GM21825 (cell line): ENCODE results near the gene ZFHX2.
"Not testable (repeated sequence)": the region's sequence is repeated elsewhere in the genome, so short reads cannot be mapped to it uniquely, and the experiment has no call there.

Experiments used
- ATAC-seq: cut with Tn5 transposase; IDR thresholded peaks from one replicate; pipeline ENCODE4 v1.9.1; 2021; ENCODE audit warnings: mild to moderate bottlenecking, moderate library complexity; ENCODE audit not compliant: unreplicated experiment

Gene ZFHX2

GRCh38 chr14:23551266-23552028 lies at the start of gene ZFHX2:
TSS of gene ZFHX2 (minus strand) at chr14:23551765. CDS start at chr14:23535325, 16,440 bp downstream.
- peak; percentile 58 for ATAC-seq

GRCh38 chr14:23600806-23601205 lies 49.2 kb upstream of the ZFHX2 start:
- ATAC-seq = no peak

GRCh38 chr14:23600322-23600707 lies 48.8 kb upstream of the ZFHX2 start:
- no peak for ATAC-seq

- ATAC-seq = not testable (repeated sequence)
Observed at GRCh38 chr14:23594191-23594590, 42.6 kb upstream of the ZFHX2 start.

GRCh38 chr14:23590198-23590597 lies 38.6 kb upstream of the ZFHX2 start:
- no peak for ATAC-seq

GRCh38 chr14:23589606-23590005 lies 38.0 kb upstream of the ZFHX2 start:
- ATAC-seq = no peak

GRCh38 chr14:23588884-23589598 lies 37.5 kb upstream of the ZFHX2 start:
- ATAC-seq = peak; percentile 98

GRCh38 chr14:23584527-23585203 lies 33.1 kb upstream of the ZFHX2 start:
- not testable (repeated sequence) for ATAC-seq

- ATAC-seq = not testable (repeated sequence)
Observed at GRCh38 chr14:23583761-23584526, 32.4 kb upstream of the ZFHX2 start.

- ATAC-seq = no peak
Observed at GRCh38 chr14:23582906-23583760, 31.6 kb upstream of the ZFHX2 start.

- ATAC-seq = no peak
Observed at GRCh38 chr14:23580948-23581281, 29.4 kb upstream of the ZFHX2 start.

GRCh38 chr14:23580152-23580926 lies 28.8 kb upstream of the ZFHX2 start:
- ATAC-seq = no peak

- no peak for ATAC-seq
Observed at GRCh38 chr14:23579739-23580138, 28.2 kb upstream of the ZFHX2 start.

- no peak for ATAC-seq
Observed at GRCh38 chr14:23579311-23579630, 27.7 kb upstream of the ZFHX2 start.

- ATAC-seq = no peak
Observed at GRCh38 chr14:23578560-23579310, 27.2 kb upstream of the ZFHX2 start, which contains the start of gene JPH4. TSS of gene JPH4 (minus strand) at chr14:23578790. CDS start at chr14:23577453, 1,337 bp downstream.

GRCh38 chr14:23577710-23578392 lies 26.3 kb upstream of the ZFHX2 start:
- ATAC-seq = no peak

GRCh38 chr14:23577004-23577681 lies 25.6 kb upstream of the ZFHX2 start:
- ATAC-seq = no peak
